Measurements from ENCODE around the gene ZHX3. TPM values are rescaled to one million over a fixed set of nuclear protein-coding genes. Genes with fewer than 3 reads are reported as not detected.
A peak's percentile ranks its signal among the peaks of the same experiment; 100 is the strongest.

Gene ZHX3, protein sequence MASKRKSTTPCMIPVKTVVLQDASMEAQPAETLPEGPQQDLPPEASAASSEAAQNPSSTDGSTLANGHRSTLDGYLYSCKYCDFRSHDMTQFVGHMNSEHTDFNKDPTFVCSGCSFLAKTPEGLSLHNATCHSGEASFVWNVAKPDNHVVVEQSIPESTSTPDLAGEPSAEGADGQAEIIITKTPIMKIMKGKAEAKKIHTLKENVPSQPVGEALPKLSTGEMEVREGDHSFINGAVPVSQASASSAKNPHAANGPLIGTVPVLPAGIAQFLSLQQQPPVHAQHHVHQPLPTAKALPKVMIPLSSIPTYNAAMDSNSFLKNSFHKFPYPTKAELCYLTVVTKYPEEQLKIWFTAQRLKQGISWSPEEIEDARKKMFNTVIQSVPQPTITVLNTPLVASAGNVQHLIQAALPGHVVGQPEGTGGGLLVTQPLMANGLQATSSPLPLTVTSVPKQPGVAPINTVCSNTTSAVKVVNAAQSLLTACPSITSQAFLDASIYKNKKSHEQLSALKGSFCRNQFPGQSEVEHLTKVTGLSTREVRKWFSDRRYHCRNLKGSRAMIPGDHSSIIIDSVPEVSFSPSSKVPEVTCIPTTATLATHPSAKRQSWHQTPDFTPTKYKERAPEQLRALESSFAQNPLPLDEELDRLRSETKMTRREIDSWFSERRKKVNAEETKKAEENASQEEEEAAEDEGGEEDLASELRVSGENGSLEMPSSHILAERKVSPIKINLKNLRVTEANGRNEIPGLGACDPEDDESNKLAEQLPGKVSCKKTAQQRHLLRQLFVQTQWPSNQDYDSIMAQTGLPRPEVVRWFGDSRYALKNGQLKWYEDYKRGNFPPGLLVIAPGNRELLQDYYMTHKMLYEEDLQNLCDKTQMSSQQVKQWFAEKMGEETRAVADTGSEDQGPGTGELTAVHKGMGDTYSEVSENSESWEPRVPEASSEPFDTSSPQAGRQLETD
- 13.8 TPM for polyA plus RNA-seq (2012; ENCODE audit: insufficient read depth, insufficient read length)

DNA sequence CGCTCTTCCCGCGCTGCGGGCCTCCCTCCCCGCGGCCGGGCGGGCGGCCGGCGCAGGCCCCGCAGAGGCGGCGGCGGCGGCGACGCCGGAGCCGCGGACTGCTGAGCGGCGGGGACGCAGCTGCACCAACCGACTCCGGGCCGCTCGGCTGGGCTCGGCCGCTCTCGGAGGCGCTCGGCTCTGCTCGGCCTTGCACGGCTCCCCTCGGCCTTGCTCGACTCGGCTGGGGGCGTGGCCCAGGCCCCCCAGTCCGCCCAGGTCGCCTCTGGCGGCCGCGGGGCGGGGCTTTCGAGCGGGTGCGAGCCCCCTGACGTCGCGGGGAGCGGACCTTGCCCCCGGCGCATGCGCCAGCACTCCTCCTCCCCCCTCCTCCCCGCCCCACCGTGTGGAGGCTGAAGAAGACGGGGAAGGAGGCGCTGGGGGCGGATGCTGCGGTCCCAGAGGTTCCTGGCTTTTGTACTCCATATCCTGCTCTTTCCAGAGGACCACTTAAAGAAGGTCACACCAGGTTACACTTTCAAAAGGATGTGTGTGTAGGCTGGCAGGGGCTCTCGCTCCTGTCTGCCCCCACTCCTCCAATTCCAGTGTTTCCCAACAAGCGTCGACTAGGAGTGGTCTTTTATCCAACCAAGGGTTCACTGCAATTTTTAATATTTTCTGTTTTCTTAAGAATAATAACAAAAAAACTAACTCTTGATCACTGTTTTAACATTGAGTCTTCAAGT, at the start of gene ZHX3:
TSS of gene ZHX3 (minus strand) at position 186 of the 725 bp plus-strand sequence. CDS start 112,815 bp downstream, outside the sequence.
- DNase-seq (ENCODE audit: low read depth, low spot score) = peak; percentile 94
- H3K4me3 ChIP-seq (ENCODE audit: low read length) = peak within 1 kb of the TSS; percentile 88

DNA sequence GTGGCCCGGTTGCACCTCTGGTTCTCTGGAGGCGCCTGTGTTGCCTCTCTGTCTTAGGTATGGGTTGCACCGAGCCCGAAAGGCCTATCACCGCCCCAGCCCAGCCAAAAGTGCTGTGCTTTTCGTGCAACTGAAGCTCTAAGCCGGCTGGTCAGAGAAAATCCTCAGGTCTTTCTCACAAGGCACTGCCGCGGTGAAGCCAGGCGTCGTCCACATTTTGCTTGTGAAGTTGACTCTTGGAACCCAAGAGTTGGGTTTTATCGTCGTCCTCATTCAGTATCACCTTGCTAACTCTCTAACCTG, 49.8 kb upstream of the ZHX3 start:
- DNase-seq (ENCODE audit: low read depth, low spot score) = no peak
- no peak overlapping the region for H3K4me3 ChIP-seq (ENCODE audit: low read length)

DNA sequence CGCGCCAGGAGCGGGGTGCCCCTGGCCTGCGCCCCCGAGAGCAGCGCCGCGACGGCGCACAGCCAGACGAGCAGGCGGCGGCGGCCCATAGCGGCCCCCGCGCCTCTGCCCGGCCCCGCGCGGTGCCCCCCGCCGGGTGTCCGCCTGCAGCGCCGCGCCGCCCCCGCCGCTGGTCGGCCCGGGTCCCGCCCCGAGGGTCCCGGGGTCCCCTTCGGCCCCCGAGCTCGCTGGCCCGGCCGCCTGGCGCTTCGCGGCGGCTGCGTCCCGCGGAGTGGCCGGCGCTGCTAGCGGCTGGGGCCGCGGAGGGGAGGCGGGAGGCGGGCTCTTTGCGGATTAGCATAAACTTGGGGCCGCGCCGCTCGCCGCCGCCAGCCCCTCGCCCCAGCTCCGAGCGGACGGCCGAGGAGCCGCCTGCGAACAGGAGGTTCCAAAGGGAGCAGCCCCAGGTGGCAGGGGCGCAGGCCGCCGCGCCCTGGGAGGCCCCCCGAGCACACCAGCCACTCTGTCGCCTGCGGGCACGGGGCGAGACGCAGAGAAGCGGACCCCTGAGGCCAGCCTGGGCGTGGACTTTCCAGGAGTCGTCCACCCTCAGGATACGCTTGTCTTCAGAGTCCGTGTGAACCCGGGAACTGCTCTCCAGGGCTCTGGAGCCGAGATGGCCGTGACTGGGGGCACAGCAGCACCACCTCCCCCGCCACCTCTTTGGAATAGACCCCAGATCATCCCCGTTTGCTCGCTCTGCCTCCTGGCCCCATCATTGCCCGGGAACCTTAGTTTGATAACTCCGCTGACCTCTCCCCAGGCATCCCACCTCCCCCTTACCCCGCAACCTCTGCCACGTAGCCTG, 49.2 kb upstream of the ZHX3 start, which contains the start of gene EMILIN3:
TSS of gene EMILIN3 (minus strand) at position 273 of the 847 bp plus-strand sequence. CDS start at position 89, 184 bp downstream.
- DNase-seq (ENCODE audit: low read depth, low spot score) = no peak

DNA sequence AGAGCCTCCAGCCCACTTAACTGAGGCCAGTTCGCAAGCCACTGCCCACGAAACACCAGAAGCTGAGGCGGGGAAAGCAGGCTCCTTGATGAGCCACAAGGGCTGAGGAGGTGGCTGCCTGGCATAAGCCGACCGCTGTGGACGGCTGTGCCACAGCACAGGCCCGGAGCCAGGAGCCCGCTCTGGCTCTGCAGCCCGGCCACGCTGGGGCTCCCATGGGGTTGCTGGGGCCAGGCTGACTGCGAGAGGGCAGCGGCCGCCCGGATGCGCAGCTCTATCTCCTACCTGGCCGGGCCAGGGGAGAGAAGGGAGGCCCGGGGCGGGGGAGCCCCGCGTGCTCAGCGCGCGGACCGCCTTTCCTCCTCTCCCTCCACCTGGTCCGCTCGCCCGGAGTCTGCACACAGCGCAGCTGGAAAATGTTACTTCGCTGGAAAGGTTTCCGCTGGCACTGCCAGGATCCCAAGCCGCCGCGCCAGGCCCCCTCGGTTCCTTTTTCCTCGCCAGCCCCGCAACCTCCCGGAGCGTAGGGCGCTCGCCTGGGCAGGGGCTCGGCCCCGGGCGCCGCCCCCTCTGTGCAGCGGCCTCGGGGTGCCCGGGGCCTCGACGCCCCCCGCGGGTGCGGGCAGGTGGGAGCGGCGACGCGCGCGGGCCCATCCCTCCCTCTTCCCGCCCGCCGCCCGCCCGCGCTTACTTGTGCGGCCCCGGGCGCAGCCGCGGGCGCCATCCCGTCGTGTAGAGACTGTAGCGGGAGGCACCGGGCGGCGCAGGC, 48.4 kb upstream of the ZHX3 start:
- DNase-seq (ENCODE audit: low read depth, low spot score) = no peak
- no peak overlapping the region for H3K4me3 ChIP-seq (ENCODE audit: low read length)

More for the DNA sequence above, 49.2 kb upstream of the ZHX3 start, which contains the start of gene EMILIN3:
- no peak within 1 kb of the TSS for H3K4me3 ChIP-seq (ENCODE audit: low read length)

DNA sequence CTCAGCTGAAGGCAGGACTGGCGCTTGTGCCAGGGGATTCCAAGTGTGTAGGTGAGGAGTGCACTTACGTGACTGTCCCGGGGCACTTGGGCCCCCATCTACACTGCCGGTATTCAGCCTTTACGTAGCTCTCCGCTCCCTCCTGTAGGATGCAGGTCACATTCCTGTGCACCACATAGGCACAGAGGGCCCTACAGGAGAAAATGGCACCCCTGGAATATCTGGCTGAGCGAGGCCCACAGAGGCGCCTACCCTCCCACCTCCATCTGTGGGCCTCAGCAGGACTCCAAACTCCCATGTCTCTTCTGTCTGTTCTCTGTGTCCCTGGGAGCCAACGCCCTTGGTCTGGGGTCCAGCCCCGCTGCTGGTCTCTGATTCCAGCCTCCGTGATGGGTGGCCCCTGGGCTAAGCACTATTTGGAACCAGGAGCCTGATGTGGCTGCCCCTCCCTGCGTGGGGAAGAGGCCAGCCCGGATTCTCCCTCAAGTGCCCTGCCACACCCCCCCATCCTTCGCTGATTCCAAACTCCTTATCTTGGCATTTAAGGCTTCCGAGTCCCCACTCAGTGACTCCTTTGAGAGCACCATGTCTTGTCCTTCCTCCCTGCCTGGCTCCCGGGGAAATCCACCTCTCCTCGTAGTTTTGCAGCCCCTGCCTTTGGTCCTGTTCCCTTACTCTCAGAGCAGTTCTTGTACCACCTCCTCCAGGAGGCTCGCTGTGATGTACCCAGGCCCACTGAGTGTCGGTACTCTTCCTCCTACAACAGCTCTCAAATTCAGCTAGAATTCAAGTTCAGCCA, 47.6 kb upstream of the ZHX3 start:
- no peak for DNase-seq (ENCODE audit: low read depth, low spot score)
- no peak overlapping the region for H3K4me3 ChIP-seq (ENCODE audit: low read length)

DNA sequence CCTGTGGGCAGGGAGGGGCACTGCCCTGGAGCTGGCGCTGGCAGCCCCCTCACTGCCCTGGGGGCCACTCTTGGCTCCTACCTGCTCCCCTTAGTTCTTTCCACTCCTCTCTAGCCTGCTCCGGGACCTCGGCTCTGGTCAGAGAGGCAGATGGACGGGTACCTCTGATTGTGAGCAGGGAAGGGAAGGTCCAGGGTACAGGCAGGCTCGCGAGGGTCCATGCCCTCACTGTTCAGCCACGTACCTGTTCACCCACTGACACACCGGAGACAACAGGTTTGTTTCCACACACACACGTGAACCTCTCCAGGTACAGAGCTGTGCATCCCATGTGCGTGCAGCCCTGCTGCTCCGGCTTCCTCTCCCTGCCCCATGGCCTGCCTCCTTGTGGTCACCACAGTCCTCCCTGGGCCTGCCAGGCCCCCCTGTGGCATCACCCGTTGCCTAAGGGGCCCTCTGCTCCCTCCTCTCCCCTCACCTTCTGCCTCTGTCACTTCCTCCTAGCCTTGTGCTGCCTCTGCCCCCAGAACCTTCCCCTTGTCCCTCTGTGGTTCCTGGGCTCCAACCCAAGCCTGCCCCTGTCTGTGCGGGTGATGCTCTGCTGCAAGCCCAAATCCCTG, 46.8 kb upstream of the ZHX3 start:
- DNase-seq (ENCODE audit: low read depth, low spot score) = no peak
- H3K4me3 ChIP-seq (ENCODE audit: low read length) = no peak overlapping the region

DNA sequence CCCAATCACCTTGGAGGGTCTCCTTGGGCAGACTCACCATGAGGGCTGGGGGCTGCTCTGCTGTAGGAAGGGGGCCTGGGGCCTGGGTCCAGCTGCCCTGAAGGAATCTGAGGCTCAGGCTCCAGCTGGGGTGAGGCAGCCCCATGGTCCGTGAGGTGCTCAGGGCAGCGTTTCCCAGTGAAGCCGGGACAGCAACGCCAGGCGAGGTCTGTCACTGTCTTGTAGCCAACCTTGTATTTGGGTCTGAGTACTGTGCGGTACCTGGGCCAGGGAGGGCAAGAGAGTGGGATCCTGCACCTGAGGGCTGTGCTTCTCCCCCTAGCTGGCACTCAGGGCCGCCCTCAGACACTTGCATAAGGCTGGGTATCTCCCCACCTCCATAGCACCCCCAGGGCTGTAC, 46.1 kb upstream of the ZHX3 start:
- DNase-seq (ENCODE audit: low read depth, low spot score) = no peak
- H3K4me3 ChIP-seq (ENCODE audit: low read length) = no peak overlapping the region

DNA sequence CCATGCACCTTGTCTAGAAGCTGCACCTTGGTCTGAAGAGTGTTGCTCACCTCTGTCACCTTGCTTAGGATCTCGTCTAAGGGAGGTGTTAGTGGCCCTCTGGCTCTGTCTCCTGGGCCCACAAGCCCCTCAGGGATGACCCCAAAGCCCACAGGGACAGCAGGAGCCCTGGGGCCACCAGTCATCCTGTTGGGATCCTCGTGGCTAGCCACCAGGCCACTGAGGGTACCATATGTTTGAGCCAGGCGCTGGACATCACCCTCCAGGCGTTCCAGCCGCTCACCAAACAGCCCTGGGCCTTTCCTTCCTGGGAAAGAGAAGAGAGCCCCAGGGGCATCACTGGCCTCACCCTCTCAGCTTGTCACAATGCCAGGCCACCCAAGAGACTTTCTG, 45.2 kb upstream of the ZHX3 start:
- H3K4me3 ChIP-seq (ENCODE audit: low read length) = no peak overlapping the region
- DNase-seq (ENCODE audit: low read depth, low spot score) = no peak

DNA sequence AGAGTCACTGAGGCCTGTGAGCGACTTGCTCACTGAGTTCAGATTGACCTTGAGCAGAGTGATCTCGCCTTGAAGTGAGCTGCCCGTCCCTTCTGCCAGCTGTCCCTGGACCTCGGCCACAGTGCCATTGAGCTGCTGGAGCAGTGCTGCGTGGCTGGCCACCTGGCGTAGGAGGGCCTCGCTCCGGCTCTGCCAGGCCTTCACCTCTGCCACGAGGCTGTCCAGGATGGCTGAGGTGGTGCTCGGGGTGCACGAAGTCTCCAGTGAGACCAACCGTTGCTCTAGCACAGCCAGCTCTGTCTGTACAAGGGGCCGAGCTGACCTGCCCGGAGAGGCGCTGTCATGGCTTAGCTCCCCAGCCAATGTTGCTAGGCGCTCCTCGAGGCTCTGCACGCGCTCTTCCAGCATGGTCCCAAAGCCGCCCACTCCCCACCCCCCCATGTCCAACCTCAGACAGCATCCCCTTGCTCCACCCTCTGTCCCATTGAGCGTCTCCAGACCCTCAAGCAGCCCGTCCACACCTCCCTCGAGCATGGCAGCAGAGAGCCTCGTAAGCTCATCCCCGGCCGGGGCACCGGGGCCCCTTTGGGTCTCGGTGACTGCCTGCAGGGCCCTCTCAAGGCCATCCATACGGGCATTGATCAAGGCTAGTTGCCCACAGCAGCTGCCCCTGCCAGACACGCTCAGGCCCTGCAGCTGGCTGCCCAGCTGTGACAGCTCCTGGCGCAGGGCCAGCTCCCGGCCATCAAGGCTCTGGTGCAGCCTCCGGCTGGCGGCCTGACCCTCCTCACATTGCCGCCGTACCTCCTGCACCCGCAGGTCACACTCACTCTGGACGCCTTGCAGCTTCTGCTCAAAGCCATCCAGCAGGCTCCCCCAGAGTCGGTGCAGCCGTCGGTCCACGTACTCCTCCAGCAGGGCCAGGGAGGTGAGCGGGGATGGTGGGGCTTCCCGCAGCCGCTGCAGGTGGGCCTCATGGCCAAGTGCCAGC, 44.5 kb upstream of the ZHX3 start:
- DNase-seq (ENCODE audit: low read depth, low spot score) = no peak
- no peak overlapping the region for H3K4me3 ChIP-seq (ENCODE audit: low read length)

DNA sequence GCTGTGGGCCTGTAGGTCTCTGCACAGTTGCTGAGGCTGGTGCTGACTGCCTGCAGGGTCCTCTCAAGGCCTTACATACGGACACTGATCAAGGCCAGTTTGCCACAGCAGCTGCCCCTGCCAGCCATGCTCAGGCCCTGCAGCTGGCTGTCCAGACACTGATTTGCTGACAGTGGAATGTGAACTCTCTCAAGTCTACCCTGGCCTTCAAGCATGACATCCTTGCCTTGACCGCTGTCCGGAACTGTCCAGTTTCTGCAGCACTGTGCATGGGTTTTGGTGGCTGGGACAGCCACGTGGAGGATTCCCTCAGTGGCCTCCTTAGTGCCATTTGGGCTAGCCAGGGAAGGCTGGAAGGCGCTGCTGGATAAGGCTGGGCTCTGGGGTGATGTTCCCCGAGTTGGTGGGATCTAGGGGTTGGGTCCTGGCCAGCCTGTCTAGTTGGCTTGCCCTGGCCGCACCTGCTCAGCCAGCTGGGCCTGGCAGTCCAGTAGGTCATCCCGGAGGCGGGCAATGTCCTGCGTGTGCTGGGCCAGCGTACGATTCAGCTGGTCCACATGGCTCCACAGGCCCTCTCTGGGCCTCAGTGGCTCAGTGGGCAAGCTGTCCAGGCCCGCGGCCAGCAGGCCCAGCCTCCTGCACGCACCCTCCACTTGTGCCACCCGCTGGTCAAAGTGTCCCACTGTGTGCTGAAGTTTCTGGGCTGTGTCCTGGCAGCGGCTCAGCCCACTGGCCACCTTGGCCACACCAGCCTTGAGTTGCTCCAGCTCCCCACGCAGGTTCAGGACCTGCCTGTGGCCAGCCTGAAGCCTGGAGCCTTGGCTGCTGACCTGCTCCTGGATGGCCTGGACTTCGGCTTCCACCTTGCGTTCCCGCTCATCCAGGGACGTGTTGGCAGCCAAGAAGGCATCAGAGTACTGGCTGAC, 43.6 kb upstream of the ZHX3 start:
- no peak overlapping the region for H3K4me3 ChIP-seq (ENCODE audit: low read length)
- DNase-seq (ENCODE audit: low read depth, low spot score) = no peak

DNA sequence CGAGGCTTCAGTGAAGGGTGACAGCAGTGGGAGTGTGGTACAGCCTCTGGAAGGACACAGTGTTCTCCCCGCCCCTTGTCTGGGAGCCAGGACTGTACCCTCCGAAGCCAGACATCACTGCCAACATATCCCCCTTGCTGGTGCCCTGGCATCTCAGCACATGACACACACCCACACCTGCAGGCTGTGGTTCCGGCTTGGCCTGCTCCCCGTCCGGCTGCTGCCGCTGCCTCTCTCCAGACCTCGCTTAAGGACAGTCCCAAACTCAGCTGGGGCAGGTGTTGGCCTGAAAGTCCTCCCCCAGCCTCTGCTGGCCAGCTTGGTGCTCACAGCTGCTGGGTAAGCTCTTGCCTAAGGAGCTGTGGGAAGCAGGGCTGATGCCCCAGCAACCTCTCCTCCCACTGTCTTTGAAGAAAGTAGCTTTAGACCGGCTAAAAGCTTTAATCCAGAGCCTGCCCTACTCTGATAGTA, 42.0 kb upstream of the ZHX3 start:
- DNase-seq (ENCODE audit: low read depth, low spot score) = no peak
- no peak overlapping the region for H3K4me3 ChIP-seq (ENCODE audit: low read length)

DNA sequence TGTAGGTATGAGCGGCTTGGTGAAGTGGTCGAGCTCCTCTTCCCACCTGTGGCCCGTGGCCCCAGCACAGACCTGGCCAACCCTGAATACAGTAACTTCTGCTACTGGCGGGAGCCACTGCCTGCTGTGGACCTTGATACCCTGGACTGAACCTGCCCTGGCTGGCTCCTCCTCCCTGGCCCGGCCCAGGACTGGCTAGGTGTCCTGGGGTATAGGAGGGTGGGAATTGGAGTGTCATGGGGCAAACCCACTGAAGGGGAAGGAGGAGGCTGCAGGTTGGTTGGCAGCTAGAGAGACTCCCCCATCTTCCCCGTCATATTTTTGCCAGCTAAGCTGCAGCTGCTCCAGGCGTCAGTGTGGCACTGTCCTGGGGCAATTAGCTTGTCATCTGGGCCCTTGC, 41.2 kb upstream of the ZHX3 start:
- H3K4me3 ChIP-seq (ENCODE audit: low read length) = no peak overlapping the region
- no peak for DNase-seq (ENCODE audit: low read depth, low spot score)

DNA sequence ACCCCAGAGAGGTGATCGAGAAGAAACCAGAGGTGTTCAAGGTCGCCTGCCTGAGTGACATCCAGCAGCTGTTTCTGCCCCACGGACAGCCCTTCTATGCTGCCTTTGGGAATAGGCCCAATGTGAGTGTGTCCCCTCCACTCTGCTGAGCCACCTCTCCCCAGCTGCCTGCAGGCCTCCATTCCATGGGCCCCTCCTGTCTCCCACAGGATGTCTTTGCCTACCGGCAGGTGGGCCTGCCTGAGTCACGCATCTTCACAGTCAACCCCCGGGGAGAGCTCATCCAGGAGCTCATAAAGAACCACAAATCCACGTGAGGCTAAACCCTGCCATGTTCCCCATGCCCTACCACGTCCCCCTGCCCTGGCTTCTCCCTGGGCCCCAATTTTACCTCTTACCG, 40.7 kb upstream of the ZHX3 start:
- DNase-seq (ENCODE audit: low read depth, low spot score) = no peak

DNA sequence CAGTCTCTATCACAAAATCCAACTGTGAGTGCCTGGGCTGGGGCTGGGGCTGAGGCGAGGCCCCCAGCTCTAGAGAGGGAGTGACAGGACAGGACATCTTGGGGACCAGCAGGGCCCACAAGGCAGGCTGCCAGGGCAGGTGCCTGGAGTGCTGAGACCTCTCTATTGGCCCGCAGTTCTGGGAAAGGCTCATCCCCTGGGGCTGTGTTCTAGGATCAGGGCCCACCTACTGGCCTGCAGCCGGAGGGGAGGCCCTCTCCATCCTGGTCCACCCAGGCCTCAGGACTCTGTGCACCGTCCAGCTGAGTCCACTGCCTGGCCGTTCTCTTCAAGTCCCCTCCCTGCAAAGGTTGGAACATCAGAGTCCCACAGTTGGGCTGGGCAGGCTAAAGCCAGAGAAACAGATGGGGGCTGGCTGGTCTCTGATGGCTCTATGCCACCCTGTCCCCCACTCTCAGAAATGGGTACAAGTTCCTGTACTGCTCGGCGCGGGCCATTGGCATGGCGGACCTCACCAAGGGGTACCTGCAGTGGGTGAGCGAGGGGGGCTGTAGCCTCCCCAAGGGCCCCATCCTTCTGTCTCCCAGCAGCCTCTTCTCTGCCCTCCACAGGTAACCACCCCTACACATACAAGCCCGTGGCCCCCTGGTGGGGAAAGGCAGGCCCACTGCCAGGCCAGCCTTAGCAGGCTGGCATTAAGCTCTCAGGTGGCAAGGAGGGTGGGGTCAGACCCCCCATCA, 40.1 kb upstream of the ZHX3 start:
- H3K4me3 ChIP-seq (ENCODE audit: low read length) = no peak overlapping the region
- no peak for DNase-seq (ENCODE audit: low read depth, low spot score)

More for the DNA sequence above, 40.7 kb upstream of the ZHX3 start:
- no peak overlapping the region for H3K4me3 ChIP-seq (ENCODE audit: low read length)

All from Jurkat, Clone E6-1 (cell line).